22Rv1 (cell line): ENCODE measurements around the gene PLXDC2.

Experiments used
- CTCF ChIP-seq: fragments of 450-650 bp; IDR thresholded peaks from 2 replicates; pipeline ENCODE4 v1.5.1; 2017; ENCODE audit warnings: mild to moderate bottlenecking
- ZFX ChIP-seq: fragments of 450-650 bp; IDR thresholded peaks from 2 replicates; pipeline ENCODE4 v1.6.1; 2017; ENCODE audit warnings: antibody characterized with exemption, borderline replicate concordance

GRCh38 chr10:20090831-20091230 lies 274.6 kb downstream of the PLXDC2 start:
- no peak for TF ChIP-seq CTCF
- TF ChIP-seq ZFX = no peak
